Upper lobe of left lung (tissue), 6 donors: Measurements from ENCODE around the gene TMEM129. TPM values are rescaled to one million over a fixed set of nuclear protein-coding genes. Genes with fewer than 3 reads are reported as not detected.

Experiments
- ATAC-seq, 2 donors: fragments of 200-7000 bp; cut with Tn5 transposase; one replicate each; pipeline ENCODE4 v1.9.1; 2022; ENCODE audit warnings: mild to moderate bottlenecking in 2 of 2, moderate library complexity in 2 of 2; ENCODE audit not compliant: low FRiP score in 2 of 2
- DNase-seq, 2 donors: peaks; one replicate each; pipeline ENCODE4 v3.0.0-alpha.2; 2019 to 2020
- H3K27ac ChIP-seq, 4 donors: fragments of 200-600 bp; sonication (generic); one replicate each; pipeline ENCODE4 v1.5.1; 2016 to 2019
- H3K27me3 ChIP-seq, 4 donors: fragments of 200-600 bp; sonication (generic); one replicate each; pipeline ENCODE4 v1.5.1; 2017 to 2019
- H3K36me3 ChIP-seq, 4 donors: fragments of 200-600 bp; sonication (generic); one replicate each; pipeline ENCODE4 v1.5.1; 2016 to 2019
- H3K4me1 ChIP-seq, 4 donors: fragments of 200-600 bp; sonication (generic); one replicate each; pipeline ENCODE4 v1.5.1; 2018 to 2019
- H3K4me3 ChIP-seq, 4 donors: fragments of 200-600 bp; sonication (generic); one replicate each; pipeline ENCODE4 v1.5.1; 2017 to 2019; ENCODE audit warnings: mild to moderate bottlenecking in 2 of 4, moderate library complexity in 1 of 4
- H3K9me3 ChIP-seq, 4 donors: fragments of 200-600 bp; sonication (generic); one replicate each; pipeline ENCODE4 v1.5.1; 2018 to 2019
- CTCF ChIP-seq, 6 experiments: fragments of 450-650 bp in 4 of 6; fragments of 200-600 bp in 2 of 6; sonication (generic) in 2 of 6; IDR thresholded peaks; one replicate each; pipeline ENCODE4 v1.5.1; 2016 to 2019; ENCODE audit warnings: antibody characterized with exemption in 6 of 6
- EP300 ChIP-seq, 4 donors: sonication (generic); formaldehyde crosslinking; IDR thresholded peaks; one replicate each; pipeline ENCODE4 v1.5.1; 2017; ENCODE audit warnings: antibody characterized with exemption in 4 of 4, control low read depth in 2 of 4
- POLR2A ChIP-seq, 4 donors: fragments of 450-650 bp; IDR thresholded peaks; one replicate each; pipeline ENCODE4 v1.5.1; 2016 to 2017; ENCODE audit warnings: antibody characterized with exemption in 4 of 4, mild to moderate bottlenecking in 2 of 4
- POLR2AphosphoS5 ChIP-seq, 2 donors: sonication (generic); formaldehyde crosslinking; IDR thresholded peaks; one replicate each; pipeline ENCODE4 v1.5.1; 2017; ENCODE audit warnings: antibody characterized with exemption in 2 of 2
- WGBS, 2 donors: methylation state at CpG; one replicate each; pipeline ENCODE4 v1.1.5; 2017 to 2018; 5-methylcytosine and 5-hydroxymethylcytosine counted together
- total RNA-seq, 6 donors: library from RNA; depleted of rRNA in 4 of 6; stranded (reverse); fragments of >200 nt in 4 of 6; gene quantifications; one replicate each; pipeline versions ENCODE4 v1.1.0 to v1.2.1, GENCODE V29; 2016 to 2021
- donor health status: DM: no; HTN: no; CAD: no; lungs with moderate emphysema.
- donor health status: DM: no; HTN: yes; CAD: no; lungs with severe emphysema.

The TMEM129 gene
- total RNA-seq, 6 donors from 2014 or later = 38.9 to 99.1 (median 49.6) TPM

- 0% methylated on average over 5 to 13 of the region's 98 CpGs for WGBS, 2 donors
- Histone ChIP-seq H3K4me1 (peaks cover 37 to 58% (median 42%) of the 10 kb centered on the region in 4 donors), H3K4me3 (peak within 1 kb of the TSS; percentile 85 to 97 (median 92)), H3K27me3 (no peaks in the 10 kb centered on the region), H3K27ac (peak within 1 kb of the TSS; percentile 97 to 100 (median 98)), H3K36me3 (peaks cover 0 to 15% (median 7%) of the 10 kb centered on the region in 4 donors), H3K9me3 (no peaks in the 10 kb centered on the region)
- DNase-seq (peak; percentile 98 to 99), ATAC-seq (peak; percentile 96 to 98)
- peak in 3 of 4 donors; percentile 82 to 93 (median 89) for TF ChIP-seq POLR2A (IDR thresholded peaks at IDR 0.05)
- TF ChIP-seq CTCF (IDR thresholded peaks at IDR 0.05) = peak in 2 of 6 experiments; percentile 21 to 34
- peak in 1 of 4 donors; percentile 59 for TF ChIP-seq EP300 (IDR thresholded peaks at IDR 0.05)
- TF ChIP-seq POLR2AphosphoS5 (IDR thresholded peaks at IDR 0.05) = peak; percentile 68 to 75
Observed at GRCh38 chr4:1712216-1713002, 8.7 kb downstream of the TMEM129 start, which contains the start of gene SLBP. Gene SLBP, minus strand, starts transcription at chr4:1712319. Its CDS starts 131 bp downstream, at chr4:1712188.

GRCh38 chr4:1711571-1712215 lies 9.4 kb downstream of the TMEM129 start:
- no peaks in the 10 kb centered on the region for H3K27me3 ChIP-seq
- DNase-seq = peak in 1 of 2 donors; percentile 69
- H3K9me3 ChIP-seq = no peaks in the 10 kb centered on the region
- peak overlapping the region; percentile 97 to 100 (median 98) for H3K27ac ChIP-seq
- ATAC-seq = peak in 1 of 2 donors; percentile 64
- H3K4me1 ChIP-seq = peaks cover 37 to 58% (median 42%) of the 10 kb centered on the region in 4 donors
- peaks cover 0 to 8% (median 4%) of the 10 kb centered on the region in 4 donors for H3K36me3 ChIP-seq
- H3K4me3 ChIP-seq = peak overlapping the region; percentile 63 to 94 (median 88)
- 0% methylated on average over 8 to 11 of the region's 85 CpGs for WGBS, 2 donors
- TF ChIP-seq POLR2A (IDR thresholded peaks at IDR 0.05) (no peak), POLR2AphosphoS5 (IDR thresholded peaks at IDR 0.05) (no peak), CTCF (IDR thresholded peaks at IDR 0.05) (no peak), EP300 (IDR thresholded peaks at IDR 0.05) (no peak)

GRCh38 chr4:1711055-1711570 lies 10.0 kb downstream of the TMEM129 start:
- Histone ChIP-seq H3K27ac (peak overlapping the region; percentile 97 to 100 (median 98)), H3K27me3 (no peaks in the 10 kb centered on the region), H3K9me3 (no peaks in the 10 kb centered on the region), H3K4me1 (peaks cover 37 to 55% (median 42%) of the 10 kb centered on the region in 4 donors), H3K4me3 (peak overlapping the region; percentile 63 to 94 (median 88)), H3K36me3 (peaks cover 0 to 6% (median 6%) of the 10 kb centered on the region in 4 donors)
- ATAC-seq = no peak
- 13 to 19% methylated on average over 22 of the region's 22 CpGs for WGBS, 2 donors
- TF ChIP-seq CTCF (IDR thresholded peaks at IDR 0.05) (no peak), POLR2A (IDR thresholded peaks at IDR 0.05) (no peak), POLR2AphosphoS5 (IDR thresholded peaks at IDR 0.05) (no peak), EP300 (IDR thresholded peaks at IDR 0.05) (no peak)
- no peak for DNase-seq

GRCh38 chr4:1708581-1708980 lies 12.5 kb downstream of the TMEM129 start:
- Histone ChIP-seq H3K27ac (no peak overlapping the region), H3K4me3 (no peak overlapping the region), H3K4me1 (peaks cover 27 to 35% (median 31%) of the 10 kb centered on the region in 4 donors), H3K9me3 (no peaks in the 10 kb centered on the region), H3K27me3 (no peaks in the 10 kb centered on the region), H3K36me3 (peaks cover 2 to 18% (median 8%) of the 10 kb centered on the region in 4 donors)
- DNase-seq = no peak
- ATAC-seq = no peak
- WGBS, 2 donors = 34 to 46% methylated on average over 1 of the region's 1 CpG
- TF ChIP-seq POLR2AphosphoS5 (IDR thresholded peaks at IDR 0.05) = no peak
- TF ChIP-seq CTCF (IDR thresholded peaks at IDR 0.05) = no peak
- no peak for TF ChIP-seq POLR2A (IDR thresholded peaks at IDR 0.05)
